Natural killer cell (primary cell): ENCODE data around the gene DDX11. TPM values are rescaled to one million over a fixed set of nuclear protein-coding genes. Genes with fewer than 3 reads are reported as not detected.
"Not testable (repeated sequence)": the region's sequence is repeated elsewhere in the genome, so short reads cannot be mapped to it uniquely, and the experiment has no call there.

ENCODE experiments used
- ATAC-seq, 3 donors: fragments of 150-1000 bp in 2 of 3; fragments of 200-7000 bp in 1 of 3; cut with Tn5 transposase; 1 replicate in 1 of 3; 2 replicates in 2 of 3; pipeline ENCODE4 v1.10.0; 2021; ENCODE audit warnings: mild to moderate bottlenecking in 2 of 3, moderate library complexity in 2 of 3
- DNase-seq, 2 donors: peaks; one replicate each; pipeline versions ENCODE4 v3.0.0 to v3.0.0-alpha.2; 2013 to 2021; ENCODE audit warnings: mixed read lengths in 1 of 2
- H3K27ac ChIP-seq: one replicate; pipeline ENCODE4 v1.5.1; 2013; ENCODE audit warnings: mild to moderate bottlenecking, low read length
- H3K27me3 ChIP-seq: one replicate; pipeline ENCODE4 v1.6.1; 2013; ENCODE audit warnings: low read length; ENCODE audit not compliant: control insufficient read depth, insufficient read depth
- H3K36me3 ChIP-seq: one replicate; pipeline ENCODE4 v1.6.1; 2013; ENCODE audit warnings: low read length; ENCODE audit not compliant: control insufficient read depth, insufficient read depth
- H3K4me1 ChIP-seq: one replicate; pipeline ENCODE4 v1.6.1; 2013; ENCODE audit warnings: low read length; ENCODE audit not compliant: control insufficient read depth, insufficient read depth
- H3K4me3 ChIP-seq: one replicate; pipeline ENCODE4 v1.5.1; 2013; ENCODE audit warnings: low read length
- H3K9me3 ChIP-seq: one replicate; pipeline ENCODE4 v1.6.1; 2013; ENCODE audit warnings: low read length; ENCODE audit not compliant: control insufficient read depth, insufficient read depth
- H3K27ac Mint-ChIP-seq, 2 donors: one replicate each; pipeline ENCODE4 v1.8.0; 2022; ENCODE audit warnings: mild to moderate bottlenecking in 2 of 2, mixed read lengths in 2 of 2, moderate library complexity in 1 of 2
- H3K27me3 Mint-ChIP-seq, 2 donors: one replicate each; pipeline ENCODE4 v1.8.0; 2022; ENCODE audit warnings: low read depth in 2 of 2, mixed read lengths in 2 of 2
- H3K36me3 Mint-ChIP-seq: one replicate; pipeline ENCODE4 v1.8.0; 2022; ENCODE audit warnings: mixed read lengths
- H3K4me1 Mint-ChIP-seq, 2 donors: one replicate each; pipeline ENCODE4 v1.8.0; 2022; ENCODE audit warnings: mixed read lengths in 2 of 2
- H3K4me3 Mint-ChIP-seq: one replicate; pipeline ENCODE4 v1.8.0; 2022; ENCODE audit warnings: mild to moderate bottlenecking, moderate library complexity, mixed read lengths
- H3K9me3 Mint-ChIP-seq, 2 donors: one replicate each; pipeline ENCODE4 v1.8.0; 2022; ENCODE audit warnings: mixed read lengths in 2 of 2
- CTCF ChIP-seq: fragments of 200-600 bp; IDR thresholded peaks from one replicate; pipeline ENCODE4 v1.8.0; 2022; ENCODE audit warnings: antibody characterized with exemption
- WGBS: methylation state at CpG from one replicate; pipeline ENCODE4 v1.1.7; 2013; ENCODE audit warnings: missing lambda C conversion rate; ENCODE audit not compliant: insufficient coverage; 5-methylcytosine and 5-hydroxymethylcytosine counted together
- intact Hi-C: fragments of 100-400 bp; cut with micrococcal nuclease; formaldehyde crosslinking; loops from one replicate; pipeline ENCODE4 v1.14.2; 2022
- total RNA-seq, 4 donors: library from RNA; stranded (reverse); fragments of 120-200 nt in 1 of 4; gene quantifications; one replicate each; pipeline versions ENCODE4 v1.2.3 to v1.2.4, GENCODE V29; 2013 to 2022

The DDX11 gene
- total RNA-seq, 3 donors from 2014 or later (not counting 1 experiment from before 2014, with no cell fraction given), result 25.6 to 78.5 (median 59.3) TPM

DNA sequence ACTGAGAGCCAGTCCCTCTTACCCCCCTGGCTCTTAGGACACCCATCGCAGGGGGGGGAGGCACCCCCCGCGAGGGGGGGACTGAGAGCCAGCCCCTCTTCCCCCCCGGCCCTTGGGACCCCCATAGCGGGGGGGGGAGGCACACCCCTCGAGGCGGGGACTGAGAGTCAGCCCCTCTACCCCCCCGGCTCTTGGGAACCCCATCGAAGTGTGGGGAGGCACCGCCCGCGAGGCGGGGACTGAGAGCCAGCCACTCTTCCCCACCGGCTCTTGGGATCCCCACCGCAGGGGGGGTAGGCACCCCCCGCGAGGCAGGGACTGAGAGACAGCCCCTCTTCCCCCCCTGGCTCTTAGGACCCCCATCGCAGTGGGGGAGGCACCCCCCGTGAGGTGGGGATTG lies 48.8 kb downstream of the DDX11 start:
- peaks cover 0 to 3% of the 10 kb centered on the region in 2 donors for H3K27me3 Mint-ChIP-seq
- H3K9me3 ChIP-seq, result no peaks in the 10 kb centered on the region
- H3K36me3 Mint-ChIP-seq, result no peaks in the 10 kb centered on the region
- H3K27me3 ChIP-seq, result peaks cover 14% of the 10 kb centered on the region
- H3K27ac Mint-ChIP-seq, result no peak overlapping the region
- peaks cover 0 to 11% of the 10 kb centered on the region in 2 donors for H3K4me1 Mint-ChIP-seq
- no peak for TF ChIP-seq CTCF
- H3K4me1 ChIP-seq, result peaks cover 25% of the 10 kb centered on the region
- H3K36me3 ChIP-seq, result no peaks in the 10 kb centered on the region
- WGBS, result 94% methylated on average over 6 of the region's 19 CpGs
- no peak overlapping the region for H3K4me3 Mint-ChIP-seq
- no peak overlapping the region for H3K27ac ChIP-seq
- ATAC-seq, result no peak
- no peak overlapping the region for H3K4me3 ChIP-seq
- H3K9me3 Mint-ChIP-seq, result no peaks in the 10 kb centered on the region
- no peak for DNase-seq
- intact Hi-C loops, result no loop called here

GRCh38 chr12:31124158-31124557 lies 50.5 kb downstream of the DDX11 start:
- H3K36me3 ChIP-seq, H3K27ac ChIP-seq, H3K4me3 Mint-ChIP-seq, intact Hi-C loops, H3K27ac Mint-ChIP-seq, H3K4me1 ChIP-seq, H3K9me3 Mint-ChIP-seq, H3K27me3 ChIP-seq, H3K4me3 ChIP-seq, ATAC-seq, H3K27me3 Mint-ChIP-seq, DNase-seq, H3K4me1 Mint-ChIP-seq, H3K9me3 ChIP-seq, H3K36me3 Mint-ChIP-seq: not testable (repeated sequence)
- 58% methylated on average over 5 of the region's 8 CpGs for WGBS

- no CpG with 5 or more reads among the region's 2 CpGs for WGBS
These were observed 51.5 kb downstream of the DDX11 start for GRCh38 chr12:31125171-31125570.

GRCh38 chr12:31127209-31127848 lies 53.7 kb downstream of the DDX11 start:
- no CpG with 5 or more reads among the region's 4 CpGs for WGBS
- H3K4me1 ChIP-seq, H3K36me3 ChIP-seq, H3K4me3 Mint-ChIP-seq, H3K27ac Mint-ChIP-seq, ATAC-seq, intact Hi-C loops, DNase-seq, H3K4me3 ChIP-seq, H3K9me3 ChIP-seq, H3K4me1 Mint-ChIP-seq, H3K9me3 Mint-ChIP-seq, H3K27me3 ChIP-seq, H3K27ac ChIP-seq, H3K36me3 Mint-ChIP-seq: not testable (repeated sequence)
- peaks cover 7 to 12% of the 10 kb centered on the region in 2 donors for H3K27me3 Mint-ChIP-seq

More at GRCh38 chr12:31125171-31125570, 51.5 kb downstream of the DDX11 start:
- ATAC-seq, H3K4me3 Mint-ChIP-seq, H3K27me3 Mint-ChIP-seq, H3K4me3 ChIP-seq, H3K27ac ChIP-seq, H3K4me1 ChIP-seq, DNase-seq, intact Hi-C loops, H3K9me3 Mint-ChIP-seq, H3K4me1 Mint-ChIP-seq, H3K27ac Mint-ChIP-seq, H3K36me3 ChIP-seq, H3K36me3 Mint-ChIP-seq, H3K9me3 ChIP-seq, H3K27me3 ChIP-seq: not testable (repeated sequence)

DNA sequence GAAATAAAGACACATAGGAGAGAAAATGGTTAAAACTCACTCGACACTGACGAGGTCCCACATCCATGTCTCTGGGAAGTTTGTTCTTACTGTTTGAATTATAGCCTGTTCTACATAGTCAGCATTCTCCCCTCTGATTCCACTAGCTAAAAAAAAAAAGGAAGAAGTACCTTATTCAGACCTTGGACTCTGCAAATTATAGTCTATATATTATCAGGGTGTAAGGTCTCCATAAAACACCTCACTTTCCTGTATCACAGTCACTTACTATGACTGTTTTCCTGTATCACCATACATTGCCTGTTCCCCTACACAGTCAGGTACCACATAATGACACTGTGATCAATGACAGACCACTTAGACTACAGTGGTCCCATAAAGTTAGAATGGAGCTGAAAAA lies 62.9 kb downstream of the DDX11 start:
- H3K9me3 Mint-ChIP-seq, H3K27ac Mint-ChIP-seq, H3K36me3 ChIP-seq, H3K9me3 ChIP-seq, intact Hi-C loops, H3K4me3 ChIP-seq, H3K4me3 Mint-ChIP-seq, DNase-seq, H3K4me1 ChIP-seq, H3K4me1 Mint-ChIP-seq, ATAC-seq, H3K36me3 Mint-ChIP-seq, H3K27me3 ChIP-seq, H3K27ac ChIP-seq: not testable (repeated sequence)
- peaks cover 5 to 18% of the 10 kb centered on the region in 2 donors for H3K27me3 Mint-ChIP-seq
- WGBS, result no CpG with 5 or more reads among the region's 2 CpGs

- H3K36me3 Mint-ChIP-seq, H3K36me3 ChIP-seq, H3K4me1 Mint-ChIP-seq, ATAC-seq, H3K4me3 ChIP-seq, DNase-seq, H3K9me3 ChIP-seq, H3K4me3 Mint-ChIP-seq, H3K4me1 ChIP-seq, H3K27ac ChIP-seq, intact Hi-C loops, H3K9me3 Mint-ChIP-seq, H3K27me3 ChIP-seq, H3K27me3 Mint-ChIP-seq, H3K27ac Mint-ChIP-seq: not testable (repeated sequence)
- WGBS, result 22% methylated on average over 3 of the region's 9 CpGs
These were observed 71.1 kb downstream of the DDX11 start for GRCh38 chr12:31144768-31145167.

GRCh38 chr12:31145296-31145695 lies 71.6 kb downstream of the DDX11 start:
- H3K36me3 Mint-ChIP-seq, DNase-seq, H3K27ac ChIP-seq, ATAC-seq, H3K9me3 Mint-ChIP-seq, H3K9me3 ChIP-seq, H3K36me3 ChIP-seq, H3K4me3 Mint-ChIP-seq, H3K27me3 Mint-ChIP-seq, H3K4me1 Mint-ChIP-seq, H3K27ac Mint-ChIP-seq, H3K27me3 ChIP-seq, intact Hi-C loops, H3K4me1 ChIP-seq, H3K4me3 ChIP-seq: not testable (repeated sequence)
- 6% methylated on average over 2 of the region's 6 CpGs for WGBS
